Lung (tissue), 12 donors: Measurements from ENCODE around the gene DGCR6L. TPM values are rescaled to one million over a fixed set of nuclear protein-coding genes. Genes with fewer than 3 reads are reported as not detected.

ENCODE experiments used
- ATAC-seq: fragments of 200-7000 bp; cut with Tn5 transposase; one replicate; pipeline ENCODE4 v1.9.1; 2020; ENCODE audit warnings: moderate number of reproducible peaks; ENCODE audit not compliant: insufficient read depth, low FRiP score
- DNase-seq, 3 donors: peaks; one replicate each; pipeline ENCODE4 v3.0.0-alpha.2; 2013 to 2017
- H3K27ac ChIP-seq, 2 donors: one replicate each; pipeline ENCODE4 v1.5.1; 2013; ENCODE audit warnings: mild to moderate bottlenecking in 2 of 2, moderate library complexity in 2 of 2, control low read depth in 1 of 2, inconsistent platforms in 1 of 2, low read depth in 1 of 2, low read length in 1 of 2
- H3K27me3 ChIP-seq, 3 donors: one replicate each; pipeline ENCODE4 v1.5.1; 2013; ENCODE audit warnings: low read length in 2 of 3; ENCODE audit not compliant: control insufficient read depth in 3 of 3, insufficient read depth in 3 of 3
- H3K36me3 ChIP-seq, 4 donors: one replicate each; pipeline ENCODE4 v1.5.1; 2013; ENCODE audit warnings: low read length in 4 of 4, mild to moderate bottlenecking in 1 of 4, moderate library complexity in 1 of 4; ENCODE audit not compliant: control insufficient read depth in 4 of 4, insufficient read depth in 4 of 4
- H3K4me1 ChIP-seq, 5 donors: one replicate each; pipeline ENCODE4 v1.5.1; 2013; ENCODE audit warnings: low read length in 5 of 5, mild to moderate bottlenecking in 2 of 5, moderate library complexity in 1 of 5; ENCODE audit not compliant: control insufficient read depth in 5 of 5, insufficient read depth in 5 of 5
- H3K4me3 ChIP-seq: one replicate; pipeline ENCODE4 v1.5.1; 2013; ENCODE audit warnings: mild to moderate bottlenecking, control low read depth, moderate library complexity
- H3K9ac ChIP-seq, 2 donors: one replicate each; pipeline ENCODE4 v1.5.1; 2013; ENCODE audit warnings: low read length in 2 of 2, control low read depth in 1 of 2; ENCODE audit not compliant: insufficient read depth in 1 of 2
- H3K9me3 ChIP-seq, 4 donors: one replicate each; pipeline ENCODE4 v1.5.1; 2013; ENCODE audit warnings: low read length in 3 of 4, mild to moderate bottlenecking in 1 of 4, moderate library complexity in 1 of 4; ENCODE audit not compliant: control insufficient read depth in 4 of 4, insufficient read depth in 3 of 4
- WGBS, 2 donors: extraction: QIAGEN DNeasy Blood & Tissue Kit; methylation state at CpG; one replicate each; pipeline ENCODE4 v1.1.7; 2013; 5-methylcytosine and 5-hydroxymethylcytosine counted together
- polyA plus RNA-seq, 2 donors: library from polyadenylated mRNA; stranded (reverse); fragments of 200-250 nt; gene quantifications; one replicate each; pipeline ENCODE4 v1.2.1, GENCODE V29; 2013
- total RNA-seq, 2 donors: library from RNA; depleted of rRNA in 1 of 2; stranded (reverse); fragments of >200 nt in 1 of 2; gene quantifications; one replicate each; pipeline ENCODE4 v1.2.1, GENCODE V29; 2014 to 2021
- TF ChIP-seq, protein P1 (sequence below): IDR thresholded peaks from 2 replicates; pipeline ENCODE4 v1.5.1; 2012; ENCODE audit warnings: mild to moderate bottlenecking; ENCODE audit errors: control extremely low read depth, extremely low read depth
- donor health status: control.
- donor health status: control.
- donor health status: Bipolar disorder and iron deficiency.
- donor health status: healthy.
- donor health status: DM: yes; HTN: yes; CAD: no.

Gene DGCR6L
- total and polyA plus RNA-seq, 4 donors = 38.7 to 86.0 (median 42.5) TPM

DNA sequence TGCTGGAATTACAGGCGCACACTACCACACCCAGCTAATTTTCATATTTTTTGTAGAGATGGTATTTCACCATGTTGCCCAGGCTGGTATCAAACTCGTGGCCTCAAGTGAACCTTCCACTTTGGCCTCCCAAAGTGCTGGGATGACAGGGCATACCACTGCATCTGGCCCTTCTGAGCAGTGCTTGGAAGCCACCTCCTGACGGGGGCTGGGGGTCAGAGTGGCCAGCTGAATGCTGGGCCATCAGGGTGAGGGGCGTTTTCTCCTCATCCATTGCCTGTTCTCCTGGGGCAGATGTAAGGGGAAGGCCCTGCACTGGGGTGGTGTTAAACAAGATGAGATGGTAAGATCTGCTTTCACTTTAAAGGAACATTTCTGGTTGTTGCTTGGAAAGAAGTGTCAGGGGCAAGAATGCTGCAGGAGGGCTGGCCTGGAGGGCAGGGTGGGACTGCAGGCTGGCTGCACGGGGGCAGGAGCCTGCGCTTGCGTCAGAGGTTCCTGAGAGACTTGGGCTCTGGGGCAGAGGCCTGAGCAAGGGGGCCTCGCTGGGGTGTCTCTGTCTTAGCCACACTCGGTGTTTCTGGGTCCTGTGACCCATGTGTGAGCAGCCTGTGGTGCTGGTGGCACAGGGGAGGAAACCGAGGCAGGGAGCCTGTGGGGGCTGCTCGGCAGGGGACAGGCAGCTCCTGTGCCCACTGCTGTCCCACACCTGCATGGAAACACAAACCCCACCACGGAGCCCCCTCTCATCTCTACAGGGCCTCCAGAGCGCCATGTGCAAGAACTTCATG, 17.2 kb downstream of the DGCR6L start:
- no peak overlapping the region for H3K9ac ChIP-seq
- ATAC-seq (no peak), DNase-seq (no peak)
- TF ChIP-seq, protein P1, sequence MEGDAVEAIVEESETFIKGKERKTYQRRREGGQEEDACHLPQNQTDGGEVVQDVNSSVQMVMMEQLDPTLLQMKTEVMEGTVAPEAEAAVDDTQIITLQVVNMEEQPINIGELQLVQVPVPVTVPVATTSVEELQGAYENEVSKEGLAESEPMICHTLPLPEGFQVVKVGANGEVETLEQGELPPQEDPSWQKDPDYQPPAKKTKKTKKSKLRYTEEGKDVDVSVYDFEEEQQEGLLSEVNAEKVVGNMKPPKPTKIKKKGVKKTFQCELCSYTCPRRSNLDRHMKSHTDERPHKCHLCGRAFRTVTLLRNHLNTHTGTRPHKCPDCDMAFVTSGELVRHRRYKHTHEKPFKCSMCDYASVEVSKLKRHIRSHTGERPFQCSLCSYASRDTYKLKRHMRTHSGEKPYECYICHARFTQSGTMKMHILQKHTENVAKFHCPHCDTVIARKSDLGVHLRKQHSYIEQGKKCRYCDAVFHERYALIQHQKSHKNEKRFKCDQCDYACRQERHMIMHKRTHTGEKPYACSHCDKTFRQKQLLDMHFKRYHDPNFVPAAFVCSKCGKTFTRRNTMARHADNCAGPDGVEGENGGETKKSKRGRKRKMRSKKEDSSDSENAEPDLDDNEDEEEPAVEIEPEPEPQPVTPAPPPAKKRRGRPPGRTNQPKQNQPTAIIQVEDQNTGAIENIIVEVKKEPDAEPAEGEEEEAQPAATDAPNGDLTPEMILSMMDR = no peak
- no peaks in the 10 kb centered on the region for H3K9me3 ChIP-seq
- no peaks in the 10 kb centered on the region for H3K36me3 ChIP-seq
- H3K27ac ChIP-seq = no peak overlapping the region
- peaks cover 0 to 3% (median 2%) of the 10 kb centered on the region in 3 donors for H3K27me3 ChIP-seq
- H3K4me1 ChIP-seq = peaks cover 0 to 6% (median 0%) of the 10 kb centered on the region in 5 donors
- 77 to 81% methylated on average over 13 of the region's 13 CpGs for WGBS, 2 donors
- no peak overlapping the region for H3K4me3 ChIP-seq

DNA sequence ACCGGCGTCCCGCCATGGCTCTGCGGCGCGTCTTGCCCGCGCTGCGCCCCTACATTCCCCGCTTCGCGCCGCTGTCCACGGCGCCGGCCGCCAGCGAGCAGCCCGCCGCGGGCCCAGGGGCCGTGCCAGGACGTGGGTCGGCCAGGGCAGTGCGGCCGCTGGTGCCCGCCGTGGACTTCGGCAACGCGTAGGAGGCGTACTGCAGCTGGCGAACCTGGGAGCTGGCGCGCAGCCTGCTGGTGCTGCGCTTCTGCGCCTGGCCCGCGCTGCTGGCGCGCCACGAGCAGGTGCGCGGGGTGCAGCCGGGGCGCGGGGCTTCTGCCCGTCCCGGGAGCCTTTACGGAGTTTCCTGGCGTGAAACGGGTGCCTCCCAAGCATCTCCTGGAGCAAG, 20.1 kb downstream of the DGCR6L start:
- 0% methylated on average over 43 to 52 of the region's 52 CpGs for WGBS, 2 donors
- Histone ChIP-seq H3K27ac (no peak overlapping the region), H3K27me3 (peaks cover 0 to 10% (median 3%) of the 10 kb centered on the region in 3 donors), H3K36me3 (no peaks in the 10 kb centered on the region), H3K9me3 (no peaks in the 10 kb centered on the region), H3K4me1 (peaks cover 0 to 6% (median 0%) of the 10 kb centered on the region in 5 donors), H3K4me3 (peak overlapping the region; percentile 44), H3K9ac (no peak overlapping the region)
- TF ChIP-seq, protein P1 = no peak
- DNase-seq (peak in 1 of 3 donors; percentile 39), ATAC-seq (peak; percentile 25)

GRCh38 chr22:20298803-20299745, 20.8 kb downstream of the DGCR6L start:
- WGBS, 2 donors = 3 to 4% methylated on average over 58 to 90 of the region's 90 CpGs

More at GRCh38 chr22:20298803-20299745, 20.8 kb downstream of the DGCR6L start:
- DNase-seq (peak; percentile 73 to 87 (median 82)), ATAC-seq (peak; percentile 89)
- Histone ChIP-seq H3K4me3 (peak overlapping the region; percentile 51), H3K9ac (no peak overlapping the region), H3K4me1 (peaks cover 0 to 6% (median 0%) of the 10 kb centered on the region in 5 donors), H3K27ac (no peak overlapping the region), H3K9me3 (no peaks in the 10 kb centered on the region), H3K36me3 (no peaks in the 10 kb centered on the region), H3K27me3 (peaks cover 0 to 10% (median 3%) of the 10 kb centered on the region in 3 donors)
- TF ChIP-seq, protein P1 = no peak
